Non-pigmented ciliary epithelial cell (primary cell): Measurements from ENCODE around the gene RNF17.
A peak's percentile ranks its signal among the peaks of the same experiment; 100 is the strongest.
"Not testable (repeated sequence)": the region's sequence is repeated elsewhere in the genome, so short reads cannot be mapped to it uniquely, and the experiment has no call there.

Source experiments
- DNase-seq: peaks from one replicate; pipeline ENCODE4 v3.0.0-alpha.2; 2010; ENCODE audit warnings: low read depth

Gene RNF17

DNA sequence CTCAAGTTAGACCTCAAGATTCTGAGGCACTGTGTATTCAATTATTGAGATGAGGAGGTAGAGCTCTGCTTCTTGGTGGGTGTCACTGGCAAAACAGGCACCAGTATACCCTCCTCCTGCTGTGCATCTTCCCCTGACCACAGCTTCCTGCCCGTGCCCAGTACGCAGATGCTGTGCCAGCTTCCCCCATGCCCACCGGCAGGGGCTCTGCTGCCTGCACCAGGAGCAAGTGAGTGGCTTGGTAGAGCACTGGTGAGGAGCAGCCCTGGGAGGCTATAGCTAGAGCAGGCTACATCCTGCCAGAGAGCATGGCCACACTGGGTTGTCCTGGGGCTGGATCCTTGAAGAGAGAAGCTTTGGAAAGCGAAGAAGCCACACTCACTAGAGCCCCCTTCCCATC is 21.0 kb upstream of the RNF17 start:
- DNase-seq, result no peak

DNA sequence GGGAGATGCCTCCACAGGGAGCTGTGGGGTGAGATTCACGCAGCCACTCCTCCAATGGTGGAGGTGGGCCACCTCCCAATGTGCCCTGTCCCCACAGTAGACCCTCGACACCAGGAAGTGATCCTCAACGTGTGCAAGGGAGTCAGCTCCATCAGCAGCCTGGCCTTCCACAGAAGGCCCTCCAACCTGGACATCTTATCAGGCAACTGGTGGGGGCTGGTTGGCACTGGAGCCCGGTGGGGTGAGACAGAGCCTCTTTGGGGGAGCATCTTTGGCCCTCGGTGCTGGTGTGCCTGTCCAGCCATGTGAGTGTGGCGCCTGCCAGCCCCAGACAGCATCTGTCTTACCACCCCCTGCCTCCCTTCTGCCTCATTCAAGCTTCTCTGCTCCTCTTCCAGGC is 19.7 kb upstream of the RNF17 start:
- DNase-seq, result no peak

DNA sequence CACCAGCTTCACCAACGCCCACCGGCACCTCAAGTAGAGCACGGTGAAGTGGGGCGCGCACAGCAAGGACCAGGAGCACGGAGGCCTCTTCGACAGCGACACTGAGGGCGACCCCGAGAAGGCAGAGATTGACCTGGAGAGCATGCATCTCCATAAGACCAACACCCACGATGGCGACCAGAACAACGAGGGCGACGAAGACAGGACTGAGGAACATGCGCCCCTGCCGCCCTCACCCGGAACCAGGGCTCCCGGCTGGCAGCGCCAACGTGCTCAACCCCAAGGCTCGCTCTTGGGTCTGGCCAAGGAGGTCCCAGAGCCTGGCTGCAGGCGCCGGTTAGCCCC is 18.5 kb upstream of the RNF17 start:
- no peak for DNase-seq

DNA sequence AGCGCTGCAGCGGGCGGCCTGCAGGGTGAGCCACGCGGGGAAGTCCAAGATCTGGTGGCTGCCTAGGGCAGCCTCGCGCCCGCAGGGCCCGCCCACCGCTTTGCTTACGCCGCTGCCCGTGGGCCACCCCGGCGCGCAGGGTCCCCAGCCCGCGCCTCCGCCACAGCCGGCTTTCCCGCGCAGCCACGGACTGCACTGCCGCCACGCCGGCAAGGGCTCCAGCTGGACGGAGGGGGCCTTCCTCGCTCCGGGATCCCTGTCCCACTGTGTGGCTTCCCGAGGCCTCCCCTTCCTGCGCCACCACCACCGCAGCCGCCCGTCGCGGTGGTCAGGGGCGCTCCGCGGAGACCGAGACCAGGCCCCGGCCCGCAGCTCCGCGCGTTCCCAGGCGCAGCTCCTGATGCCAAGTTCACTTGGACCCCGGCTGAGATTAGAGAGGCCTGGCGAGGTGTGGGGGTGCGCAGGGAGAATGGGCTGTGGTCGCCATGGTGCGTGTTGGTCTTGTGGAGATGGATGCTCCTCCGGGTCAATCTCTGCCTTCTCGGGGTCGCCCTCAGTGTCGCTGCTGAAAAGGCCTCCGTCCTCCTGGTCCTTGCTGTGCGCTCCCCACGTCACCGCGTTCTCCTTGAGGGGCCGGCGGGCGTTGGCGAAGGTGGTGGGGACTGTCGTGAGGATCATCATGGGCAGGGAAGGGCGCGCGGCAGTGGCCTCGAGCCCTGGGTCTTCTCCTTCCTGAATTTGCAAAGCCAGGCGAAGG is 17.9 kb upstream of the RNF17 start:
- DNase-seq, result no peak

DNA sequence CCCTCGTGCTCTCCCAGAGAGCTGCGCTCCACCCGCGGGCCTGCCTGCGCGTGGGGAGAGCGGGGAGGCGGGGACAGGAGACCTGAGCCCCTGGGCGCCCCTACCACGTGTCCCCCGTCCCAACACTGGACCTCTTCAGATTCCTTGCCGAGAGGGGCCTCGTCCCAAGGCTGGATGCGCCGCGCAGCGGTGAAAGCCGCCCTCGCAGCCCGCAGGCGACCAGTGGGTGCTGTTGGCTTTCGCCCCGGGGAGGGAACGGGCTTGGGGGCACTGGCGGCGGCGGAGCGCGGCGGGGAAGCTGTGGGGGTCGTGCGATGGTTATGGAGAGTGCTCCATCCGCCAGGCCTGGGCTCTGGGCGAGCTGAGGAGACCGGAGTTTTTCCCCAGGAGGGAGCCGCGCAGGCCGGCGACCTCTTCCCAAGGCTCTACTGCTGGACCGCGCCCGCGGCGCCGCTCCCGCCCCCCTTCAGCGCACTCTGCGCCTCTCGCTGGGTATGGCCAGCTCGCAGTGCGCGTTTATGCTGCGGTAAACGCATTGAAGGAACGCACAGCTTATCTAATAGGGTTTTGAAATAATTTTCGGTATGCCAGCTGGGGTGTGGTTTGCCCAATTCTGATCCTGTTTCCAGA is 17.2 kb upstream of the RNF17 start:
- DNase-seq, result no peak

DNA sequence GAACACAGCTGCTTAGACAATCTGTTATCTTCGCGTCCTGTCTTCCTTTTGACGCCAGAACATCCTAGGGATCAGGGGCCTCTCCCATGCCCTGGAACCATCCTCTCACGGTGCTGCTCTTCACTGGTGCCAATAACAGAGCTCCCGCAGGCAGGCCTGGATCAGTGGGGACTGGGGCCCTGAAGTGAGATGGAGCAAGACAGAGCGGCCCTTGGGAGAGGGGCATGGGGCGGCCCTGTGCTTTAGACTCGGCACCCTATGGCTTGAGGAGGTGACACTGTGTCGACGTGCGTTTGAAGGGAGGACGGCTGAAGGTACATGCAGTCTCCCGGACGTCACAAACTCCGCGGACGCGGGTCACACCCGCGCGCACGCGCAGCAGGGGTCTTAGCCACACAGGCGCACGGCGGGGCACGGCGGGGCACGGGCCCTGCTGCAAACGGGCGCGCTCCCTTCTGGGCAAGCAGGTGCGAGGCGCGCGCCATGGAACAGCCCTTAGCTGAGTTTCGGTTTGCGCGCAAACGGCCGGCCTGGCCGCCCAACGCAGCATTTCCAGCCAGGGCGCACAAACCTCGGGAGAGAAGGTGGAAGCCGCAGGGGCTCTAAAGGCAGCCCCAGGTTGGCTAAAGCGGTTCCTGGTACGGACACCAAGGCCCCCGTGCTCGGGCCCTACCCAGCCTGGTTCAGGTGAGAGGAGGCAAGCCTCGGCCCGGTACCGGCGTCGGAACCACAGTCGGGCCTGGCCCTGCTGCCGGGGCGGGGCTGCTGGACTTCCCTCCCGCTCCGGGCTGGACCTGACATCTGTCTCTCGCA is 16.5 kb upstream of the RNF17 start:
- no peak for DNase-seq

DNA sequence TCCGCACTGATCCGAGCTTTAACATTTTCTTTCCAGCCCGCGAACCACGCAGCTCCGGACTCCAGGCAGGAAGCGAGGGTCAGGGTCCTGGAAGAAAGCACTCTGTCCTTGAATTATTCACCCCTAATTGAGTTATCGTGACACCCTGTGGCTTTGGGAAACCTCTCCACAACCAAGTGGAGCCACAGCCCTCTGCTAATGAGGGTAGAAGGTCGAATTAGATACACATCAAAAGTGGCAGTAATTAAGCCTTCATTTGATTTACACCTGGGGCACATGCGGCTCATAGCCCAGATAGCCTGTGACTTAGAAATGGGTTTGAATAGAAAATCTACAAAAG is 15.9 kb upstream of the RNF17 start:
- no peak for DNase-seq

DNA sequence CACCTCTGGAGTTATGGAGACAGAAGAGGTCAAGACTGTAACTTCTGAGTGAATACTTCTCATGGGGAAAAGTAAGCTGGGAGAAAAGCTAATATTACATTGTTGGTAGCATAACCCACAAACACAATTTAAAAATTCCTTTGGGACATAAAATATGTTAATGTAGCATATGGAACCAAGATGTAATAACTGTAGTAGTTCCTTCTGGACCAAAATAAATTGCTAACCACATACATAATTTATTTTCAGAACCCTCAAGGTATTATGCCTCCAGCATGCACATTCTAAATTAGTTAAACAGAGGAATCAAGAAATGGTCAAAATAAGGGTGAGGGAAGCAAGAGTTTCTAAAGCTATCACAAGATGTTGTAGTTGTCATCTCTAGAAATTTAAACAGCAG is 4.8 kb upstream of the RNF17 start:
- DNase-seq, result no peak

DNA sequence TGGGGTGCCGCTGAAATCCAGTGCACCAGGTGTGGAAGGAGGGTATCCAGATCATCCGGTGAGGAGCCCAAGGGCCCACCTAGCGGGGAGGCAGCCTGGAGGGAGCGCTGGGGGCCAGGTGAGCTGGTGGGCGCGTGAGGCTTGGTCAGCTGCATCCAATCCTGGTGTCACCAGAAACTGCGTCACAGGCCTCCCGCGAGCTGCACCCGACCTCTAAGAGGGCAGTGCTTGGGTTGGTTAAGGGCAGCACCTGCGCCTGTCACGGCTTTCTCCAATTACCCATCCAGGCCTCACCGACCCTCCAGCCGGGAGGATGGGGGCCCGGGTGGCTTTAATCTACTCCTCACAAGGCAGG is 284 bp downstream of the RNF17 start:
- no peak for DNase-seq

DNA sequence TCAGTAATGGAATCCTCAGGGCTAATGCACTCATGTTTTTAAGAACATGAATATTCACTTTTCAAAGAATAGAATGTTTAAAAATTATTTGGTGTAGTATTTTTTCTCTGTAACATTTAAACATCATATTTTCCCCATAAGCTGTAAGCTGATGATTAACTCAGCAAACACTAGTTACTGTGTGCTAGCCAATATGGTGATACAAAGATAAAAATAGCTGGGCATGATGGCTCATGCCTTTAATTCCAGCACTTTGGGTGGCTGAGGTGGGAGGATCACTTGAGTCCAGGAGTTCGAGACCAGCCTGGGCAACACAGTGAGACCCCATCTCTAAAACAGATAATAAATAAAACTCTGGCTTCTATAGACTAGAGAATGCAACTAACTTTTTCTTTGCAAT is 13.2 kb downstream of the RNF17 start:
- no peak for DNase-seq

DNA sequence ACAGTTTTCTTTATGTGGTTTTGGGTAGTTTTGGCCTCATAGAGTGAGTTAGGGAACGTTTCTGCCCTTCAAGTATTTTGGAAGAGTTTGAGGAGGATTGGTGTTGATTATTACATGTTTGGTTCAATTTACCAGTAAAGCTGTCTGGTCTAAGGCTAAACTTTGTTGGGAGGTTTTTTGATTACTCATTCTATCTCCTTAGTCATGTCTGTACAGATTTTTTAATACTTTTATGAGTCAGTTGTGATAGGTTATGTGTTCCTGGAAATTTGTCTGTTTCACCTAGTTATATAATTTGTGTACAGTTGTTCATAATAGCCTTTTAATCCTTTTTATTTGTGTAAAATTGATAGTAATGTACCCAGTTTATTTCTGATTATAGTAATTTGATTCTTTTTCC is 20.4 kb downstream of the RNF17 start:
- DNase-seq, result no peak

DNA sequence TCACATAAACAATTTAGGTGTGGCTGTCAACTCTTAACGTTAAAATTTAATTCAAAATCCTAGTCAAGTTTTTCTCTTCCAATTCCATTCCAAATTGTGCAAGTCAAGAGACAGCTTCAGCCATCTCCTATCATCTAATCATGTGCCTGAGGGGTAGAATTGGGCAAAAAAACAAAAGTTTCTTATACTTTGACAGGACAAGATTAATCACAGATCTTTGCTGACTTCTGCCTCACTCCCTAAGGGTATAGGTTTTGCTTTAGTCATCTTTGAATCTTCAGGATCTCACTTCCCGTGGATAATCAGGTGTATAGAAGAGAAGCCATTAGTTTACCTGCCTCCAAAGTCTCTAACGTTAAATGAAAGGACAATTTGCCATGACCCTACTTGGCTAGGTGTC is 24.6 kb downstream of the RNF17 start:
- DNase-seq, result no peak

DNA sequence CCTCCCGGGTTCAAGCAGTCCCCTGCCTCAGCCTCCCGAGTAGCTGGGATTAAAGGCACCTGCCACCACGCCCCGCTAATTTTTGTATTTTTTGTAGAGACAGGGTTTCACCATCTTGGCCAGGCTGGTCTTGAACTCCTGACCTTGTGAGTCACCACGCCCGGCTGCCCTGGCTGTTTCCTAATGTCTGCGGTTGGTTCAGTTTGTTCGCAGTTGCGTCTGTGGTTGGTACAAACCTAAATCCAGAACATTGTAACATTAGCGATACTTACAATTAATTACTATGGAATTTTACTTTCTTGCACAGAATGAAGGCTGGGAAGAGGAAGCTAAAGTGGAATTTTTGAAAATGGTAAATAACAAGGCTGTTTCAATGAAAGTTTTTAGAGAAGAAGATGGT is 38.1 kb downstream of the RNF17 start:
- DNase-seq, result no peak

DNA sequence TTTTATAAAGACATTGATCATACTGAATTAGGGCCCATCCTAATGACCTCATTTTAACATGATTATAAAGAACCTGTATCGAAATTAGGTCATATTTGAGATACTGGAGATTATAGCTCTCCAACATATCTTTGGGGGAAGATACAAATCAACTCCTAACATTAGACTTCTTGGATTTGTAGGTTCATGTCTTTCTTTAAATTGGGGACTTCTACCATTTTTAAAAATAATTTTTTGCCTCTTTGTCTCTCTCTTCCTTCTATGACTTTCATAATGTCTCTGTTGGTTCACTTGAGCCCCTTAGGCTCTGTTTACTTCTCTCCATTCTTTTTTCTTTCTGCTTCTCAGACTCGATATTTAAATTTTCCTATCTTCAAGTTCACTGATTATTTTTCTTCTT is 57.2 kb downstream of the RNF17 start:
- DNase-seq, result no peak

DNA sequence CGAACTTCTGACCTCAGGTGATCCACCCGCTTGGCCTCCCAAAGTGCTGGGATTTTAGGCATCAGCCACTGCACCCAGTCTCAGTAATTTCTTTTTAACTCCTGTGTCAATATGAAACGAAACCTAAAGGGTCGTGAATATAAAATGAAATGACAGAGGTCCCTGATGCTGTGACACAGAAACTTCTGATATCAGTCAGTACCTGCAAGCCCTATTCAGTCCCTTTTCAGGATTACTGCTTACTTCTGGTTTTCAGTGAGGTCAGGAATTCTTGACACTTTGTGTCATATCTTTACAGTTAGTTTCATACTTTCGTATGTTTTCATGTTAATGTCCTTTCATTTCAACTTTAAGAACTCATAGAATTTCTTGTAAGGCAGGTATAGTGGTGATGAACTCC is 58.7 kb downstream of the RNF17 start:
- DNase-seq, result no peak

DNA sequence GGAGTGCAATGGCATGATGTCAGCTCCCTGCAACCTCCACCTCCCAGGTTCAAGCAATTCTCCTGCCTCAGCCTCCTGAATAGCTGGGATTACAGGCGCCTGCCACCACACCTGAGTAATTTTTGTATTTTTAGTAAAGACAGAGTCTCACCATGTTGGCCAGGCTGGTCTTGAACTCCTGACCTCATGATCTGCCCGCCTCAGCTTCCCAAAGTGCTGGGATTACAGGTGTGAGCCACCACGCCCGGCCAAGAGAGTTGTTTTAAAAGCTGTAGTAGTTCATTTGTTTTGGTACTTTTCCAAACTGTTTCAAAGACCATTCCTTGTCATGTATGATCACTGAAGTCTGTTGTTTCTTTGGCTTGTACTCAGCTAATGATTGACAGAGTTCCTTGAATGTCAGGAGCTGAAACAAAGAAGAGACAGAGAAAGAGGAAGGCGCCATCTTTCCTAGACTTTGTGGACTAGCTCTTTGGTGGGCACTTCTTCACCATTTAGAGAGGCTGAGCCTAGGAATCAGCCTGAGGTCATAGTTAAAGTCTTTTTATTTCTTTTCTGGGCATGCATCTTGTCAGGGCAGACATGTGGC is 59.2 kb downstream of the RNF17 start:
- DNase-seq, result not testable (repeated sequence)

DNA sequence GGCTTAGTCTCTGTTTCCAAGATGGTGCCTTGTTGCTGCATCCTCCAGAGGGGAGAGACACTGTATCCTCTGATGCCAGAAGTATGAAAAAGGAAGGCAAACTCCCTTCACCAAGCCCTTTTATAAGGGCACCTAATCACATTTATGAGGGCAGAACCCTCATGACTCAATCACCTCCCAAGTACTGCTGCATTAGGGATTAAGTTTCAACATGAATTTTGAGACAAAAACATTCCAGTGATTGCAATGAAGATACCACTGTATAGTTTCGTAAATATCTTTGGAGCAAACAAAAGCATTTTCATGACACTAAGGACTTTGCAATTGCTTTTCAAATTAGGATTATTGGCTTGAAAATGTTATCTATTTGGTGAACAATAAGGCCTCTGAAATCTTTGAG is 63.8 kb downstream of the RNF17 start:
- no peak for DNase-seq

DNA sequence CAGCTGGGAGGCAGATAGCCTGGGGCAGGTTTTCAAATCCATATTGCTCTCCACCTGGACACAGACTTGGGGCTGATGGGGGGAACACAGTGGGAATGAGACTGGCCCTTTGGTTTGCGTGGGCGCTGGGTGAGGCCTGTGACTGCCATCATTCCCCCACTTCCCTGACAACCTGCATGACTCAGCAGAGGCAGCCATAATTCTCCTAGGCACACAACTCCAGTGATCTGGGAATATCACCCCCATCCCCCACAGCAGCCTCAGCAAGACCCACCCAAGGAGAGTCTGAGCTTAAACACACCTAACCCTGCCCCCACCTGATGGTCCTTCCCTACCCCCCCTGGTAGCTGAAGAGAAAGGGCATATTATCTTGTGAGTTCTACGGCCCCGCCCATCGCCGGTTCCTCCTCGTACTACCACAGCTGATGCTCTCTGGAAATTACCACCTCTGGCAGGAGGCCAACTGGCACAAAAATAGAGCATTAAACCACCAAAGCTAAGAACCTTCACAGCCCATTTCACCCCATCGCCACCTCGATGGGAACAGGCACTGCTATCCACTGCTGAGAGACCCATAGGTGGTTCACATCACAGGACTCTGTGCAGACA is 71.0 kb downstream of the RNF17 start:
- DNase-seq, result no peak

DNA sequence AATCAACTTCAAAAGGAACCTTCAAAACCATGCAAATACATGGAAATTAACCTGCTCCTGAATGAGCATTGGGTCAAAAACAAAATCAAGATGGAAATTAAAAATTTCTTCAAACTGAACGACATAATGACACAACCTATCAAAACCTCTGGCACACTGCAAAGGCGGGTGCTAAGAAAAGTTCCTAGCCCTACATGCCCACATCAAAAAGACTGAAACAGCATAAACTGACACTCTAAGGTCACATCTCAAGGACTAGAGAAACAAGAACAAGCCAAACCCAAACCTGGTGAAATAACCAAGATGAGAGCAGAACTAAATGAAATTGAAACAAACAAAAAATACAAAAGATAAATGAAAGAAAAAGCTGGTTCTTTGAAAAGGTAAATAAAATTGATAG is 73.6 kb downstream of the RNF17 start:
- DNase-seq, result not testable (repeated sequence)

DNA sequence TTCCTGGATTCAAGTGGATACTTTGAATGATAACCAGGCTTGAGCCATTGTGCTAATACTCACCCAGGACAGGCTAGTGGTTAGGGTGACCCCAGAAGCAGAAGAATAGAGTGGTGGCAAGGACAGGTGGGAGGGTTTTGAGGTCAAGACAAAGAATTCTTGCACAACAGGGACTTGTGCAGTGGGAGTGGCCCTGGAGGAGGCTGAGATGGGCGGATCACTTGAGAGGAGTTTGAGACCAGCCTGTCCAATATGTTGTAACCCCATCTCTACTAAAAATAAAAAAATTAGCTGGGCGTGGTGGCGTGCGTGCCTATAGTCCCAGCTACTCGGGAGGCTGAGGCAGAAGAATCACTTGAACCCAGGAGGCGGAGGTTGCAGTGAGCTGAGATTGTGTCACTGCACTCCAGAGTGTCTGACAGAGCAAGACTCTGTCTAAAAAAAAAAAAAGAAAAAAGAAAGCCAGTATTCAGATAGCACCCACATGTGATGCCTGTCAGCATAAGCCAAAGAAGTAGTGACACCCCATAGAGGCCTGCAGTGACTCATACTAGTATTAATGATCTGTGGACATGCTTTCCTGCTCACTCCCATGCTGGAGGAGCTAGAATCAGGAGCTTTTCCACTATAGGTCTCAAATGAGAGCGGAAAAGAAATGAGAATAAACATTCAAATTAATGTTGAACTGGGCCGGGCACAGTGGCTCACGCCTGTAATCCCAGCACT is 78.7 kb downstream of the RNF17 start:
- no peak for DNase-seq

DNA sequence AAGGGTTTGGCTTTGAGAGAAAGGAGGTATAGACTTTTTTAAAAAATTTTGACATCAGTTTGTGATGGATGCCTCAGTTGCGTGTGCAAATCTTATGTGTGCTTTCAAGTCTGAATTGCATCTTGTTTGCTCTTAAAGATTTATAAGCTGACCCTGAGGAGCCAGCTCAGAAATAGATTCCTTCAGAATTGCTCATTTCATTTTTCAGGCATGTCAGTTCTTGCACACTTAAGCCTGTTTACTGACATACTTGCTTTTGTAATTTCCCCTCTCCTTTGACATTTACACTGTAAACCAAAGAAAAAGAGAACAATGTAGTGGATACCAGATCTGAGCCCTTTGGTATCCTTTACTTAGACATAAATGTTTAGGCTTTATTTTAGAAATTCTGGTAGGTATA is 87.6 kb downstream of the RNF17 start:
- DNase-seq, result peak; percentile 30

DNA sequence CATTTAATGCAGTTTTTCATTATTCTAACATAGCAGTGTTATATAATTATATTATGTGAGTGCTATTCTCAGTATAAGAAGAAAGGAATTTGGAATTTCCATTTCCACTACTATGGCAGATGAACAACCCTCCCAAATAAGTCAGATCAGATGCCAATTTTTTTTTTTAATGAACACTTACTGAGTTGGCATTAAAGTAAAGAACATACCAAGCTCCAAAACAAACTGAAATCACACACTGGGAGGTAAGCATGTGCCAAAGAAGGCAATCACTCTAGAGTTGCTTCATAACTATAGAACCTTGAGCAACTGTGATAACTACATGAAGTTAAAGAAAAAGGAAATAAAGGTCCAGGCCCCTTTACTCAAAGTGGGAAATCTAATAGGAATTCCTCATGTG is 90.3 kb downstream of the RNF17 start:
- DNase-seq, result no peak
